HS-5 (cell line): Measurements from ENCODE around the gene NUP210.

Experiments
- DNase-seq: peaks from one replicate; pipeline ENCODE4 v3.0.0-alpha.2; 2012; ENCODE audit warnings: low read depth

The NUP210 gene

GRCh38 chr3:13348661-13349396, 71.3 kb downstream of the NUP210 start:
- DNase-seq: no peak

GRCh38 chr3:13348100-13348499, 72.0 kb downstream of the NUP210 start:
- no peak for DNase-seq

GRCh38 chr3:13347390-13347950, 72.7 kb downstream of the NUP210 start:
- DNase-seq: no peak

DNA sequence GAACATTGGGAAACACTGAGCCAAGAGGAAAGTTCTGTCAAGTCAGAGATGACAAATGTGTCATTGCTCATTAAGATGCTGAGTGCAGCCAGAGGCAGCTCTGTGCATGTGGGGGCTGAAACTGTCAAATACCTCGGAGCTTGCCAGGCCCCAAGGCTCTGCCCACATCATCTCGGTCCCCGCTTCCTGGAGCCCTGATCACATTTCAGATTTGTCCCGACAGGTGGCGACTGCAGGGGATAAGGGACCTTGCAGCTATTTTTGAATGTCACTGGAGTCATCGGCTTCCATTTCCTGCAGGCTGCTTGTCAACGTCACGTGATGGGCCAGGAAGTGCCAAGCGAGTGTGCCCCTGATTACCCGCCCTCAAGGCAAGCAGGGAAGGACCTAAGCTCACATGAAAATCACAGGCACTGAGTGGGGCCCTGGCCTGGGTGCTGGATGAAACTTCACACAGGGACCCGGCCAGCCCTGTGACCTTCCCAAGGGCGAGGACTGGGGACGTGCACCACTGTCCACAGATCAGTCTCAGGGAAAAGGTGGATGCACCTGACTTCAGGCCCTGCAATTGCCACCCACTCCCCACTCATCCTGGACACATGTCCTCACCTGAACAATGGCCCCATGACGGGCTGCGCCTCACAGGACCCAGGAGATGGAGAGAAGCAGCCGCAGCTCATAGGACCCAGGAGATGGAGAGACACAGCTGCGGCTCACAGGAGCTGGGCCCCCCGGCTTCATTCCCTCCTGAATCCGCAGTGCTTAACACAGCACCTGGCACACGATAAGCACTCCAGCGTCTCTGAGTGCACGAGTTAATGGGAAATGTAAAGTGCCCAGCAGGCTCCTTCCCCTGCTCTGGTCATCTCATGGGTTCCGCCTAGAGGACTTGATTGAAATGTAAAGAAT, 73.4 kb downstream of the NUP210 start:
- DNase-seq: no peak

GRCh38 chr3:13345772-13346171, 74.3 kb downstream of the NUP210 start:
- no peak for DNase-seq

DNA sequence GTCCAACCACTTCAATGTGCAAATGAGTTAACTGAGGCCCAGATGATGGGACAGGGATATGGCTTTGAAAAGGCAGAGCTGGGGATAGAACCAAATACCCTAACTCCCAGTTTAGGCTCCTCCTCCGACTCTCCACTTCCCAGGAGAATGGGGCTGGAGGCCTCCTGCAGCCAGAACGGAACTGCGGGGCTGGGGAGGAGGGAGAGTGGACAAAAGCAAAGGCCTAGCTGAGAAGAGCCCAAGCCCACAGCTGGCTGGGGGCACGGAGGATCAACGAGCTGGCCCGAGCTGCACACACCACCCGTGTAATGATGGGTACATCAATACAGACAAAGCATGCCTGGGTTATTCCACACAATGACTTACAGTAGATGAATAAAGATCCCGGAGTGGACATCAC, 74.8 kb downstream of the NUP210 start:
- no peak for DNase-seq

- DNase-seq: no peak
Observed at GRCh38 chr3:13344663-13345062, 75.5 kb downstream of the NUP210 start.

GRCh38 chr3:13343601-13344000, 76.5 kb downstream of the NUP210 start:
- DNase-seq: no peak

- no peak for DNase-seq
Observed at GRCh38 chr3:13341229-13341905, 78.8 kb downstream of the NUP210 start.

DNA sequence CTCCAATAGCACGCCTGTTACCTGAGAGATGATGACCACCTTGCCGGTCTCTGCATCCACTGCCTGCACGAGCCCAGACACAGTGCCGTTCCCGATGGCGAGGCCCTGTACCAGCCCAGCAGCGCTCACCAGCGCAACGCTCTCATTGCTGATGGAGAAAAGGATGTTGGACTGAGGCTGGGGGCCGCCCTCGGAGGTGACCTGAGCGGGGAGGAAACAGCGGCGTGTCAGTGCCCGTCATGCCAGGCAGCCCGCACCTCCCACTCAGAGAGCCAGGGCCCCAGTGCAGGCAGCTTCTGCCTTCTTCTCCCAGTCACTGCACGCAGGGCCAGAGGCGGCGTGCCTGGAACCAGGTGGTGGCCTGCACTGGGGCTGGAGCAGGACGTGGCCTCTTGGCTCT, 80.3 kb downstream of the NUP210 start:
- DNase-seq: no peak

- DNase-seq: no peak
Observed at GRCh38 chr3:13338996-13339395, 81.1 kb downstream of the NUP210 start.

GRCh38 chr3:13338231-13338630, 81.9 kb downstream of the NUP210 start:
- no peak for DNase-seq

GRCh38 chr3:13336592-13336991, 83.5 kb downstream of the NUP210 start:
- DNase-seq: no peak

- no peak for DNase-seq
Observed at GRCh38 chr3:13335503-13335902, 84.6 kb downstream of the NUP210 start.

DNA sequence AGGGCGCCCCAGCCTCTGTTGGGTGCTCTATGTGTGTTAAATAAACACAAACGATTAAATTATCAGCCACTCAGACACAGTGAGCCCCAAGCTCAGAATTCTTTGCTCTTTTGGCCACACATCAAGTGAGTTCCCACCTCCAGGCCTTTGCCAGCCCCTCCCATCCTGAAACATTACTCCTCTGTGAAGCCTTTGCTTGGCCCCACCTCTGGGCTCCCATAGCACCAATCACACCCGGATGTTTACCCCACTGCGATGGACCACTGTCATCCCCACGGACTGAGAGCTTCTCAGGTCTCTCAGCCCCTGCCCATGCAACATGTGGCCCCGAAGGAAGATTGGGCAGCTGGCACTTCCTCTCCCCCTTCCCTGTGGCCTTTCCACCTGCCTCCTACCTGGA, 85.1 kb downstream of the NUP210 start:
- DNase-seq: no peak

DNA sequence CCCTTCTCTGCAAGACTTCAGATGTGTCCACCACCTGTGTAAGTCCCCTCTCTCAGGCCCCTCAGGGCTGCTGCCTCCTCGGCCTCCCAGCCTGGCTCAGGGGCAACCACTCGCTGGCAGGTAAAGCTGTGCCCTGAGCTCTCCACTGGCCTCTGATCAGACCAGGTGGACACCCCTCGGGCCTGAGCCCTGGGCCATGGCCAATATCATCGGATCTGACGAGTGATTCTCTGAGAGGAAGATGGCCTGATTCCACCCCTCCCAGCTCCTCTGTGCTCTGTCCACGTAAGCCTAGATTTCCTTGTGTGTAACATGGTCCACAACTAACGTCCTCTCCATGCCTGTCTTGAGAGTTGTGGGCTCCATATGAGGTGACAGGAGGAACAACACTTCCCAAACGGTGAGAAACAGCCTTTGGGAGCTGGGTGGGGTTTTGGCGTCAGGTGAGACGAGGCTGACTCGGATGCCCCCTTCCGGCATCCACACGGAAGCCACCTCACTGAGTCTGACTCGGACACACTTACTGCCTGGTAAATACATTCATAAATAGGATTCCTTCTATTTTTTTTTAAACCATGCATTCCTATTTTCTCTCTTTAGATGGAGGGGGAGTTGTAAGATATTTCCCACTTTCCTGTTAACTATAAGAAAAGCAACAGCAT, 86.8 kb downstream of the NUP210 start:
- DNase-seq: no peak

GRCh38 chr3:13332740-13333139, 87.4 kb downstream of the NUP210 start:
- DNase-seq: no peak

GRCh38 chr3:13332158-13332557, 88.0 kb downstream of the NUP210 start:
- no peak for DNase-seq

DNA sequence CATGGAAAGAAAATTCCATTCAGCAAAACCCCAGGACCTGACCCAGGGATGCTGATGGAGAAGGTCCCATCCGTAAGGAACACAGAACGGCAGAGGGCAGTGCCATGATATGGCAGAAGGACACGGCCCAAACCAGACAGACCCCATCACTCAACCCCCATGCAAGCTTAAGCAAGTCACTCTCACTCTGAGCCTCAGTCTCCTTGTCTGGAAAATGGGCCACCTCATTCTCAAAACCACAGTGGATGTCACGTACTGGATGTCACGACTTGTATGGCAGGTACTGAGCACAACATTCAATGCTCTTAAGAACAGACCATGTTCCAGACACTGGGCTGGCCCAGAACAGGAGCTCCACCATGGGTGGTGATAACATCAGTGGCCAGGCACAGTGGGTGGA, 90.4 kb downstream of the NUP210 start:
- DNase-seq: no peak

GRCh38 chr3:13325892-13326443, 94.2 kb downstream of the NUP210 start:
- no peak for DNase-seq

GRCh38 chr3:13324835-13325501, 95.2 kb downstream of the NUP210 start:
- DNase-seq: no peak
